ENCODE measurements around the gene CDC14A.

DNA sequence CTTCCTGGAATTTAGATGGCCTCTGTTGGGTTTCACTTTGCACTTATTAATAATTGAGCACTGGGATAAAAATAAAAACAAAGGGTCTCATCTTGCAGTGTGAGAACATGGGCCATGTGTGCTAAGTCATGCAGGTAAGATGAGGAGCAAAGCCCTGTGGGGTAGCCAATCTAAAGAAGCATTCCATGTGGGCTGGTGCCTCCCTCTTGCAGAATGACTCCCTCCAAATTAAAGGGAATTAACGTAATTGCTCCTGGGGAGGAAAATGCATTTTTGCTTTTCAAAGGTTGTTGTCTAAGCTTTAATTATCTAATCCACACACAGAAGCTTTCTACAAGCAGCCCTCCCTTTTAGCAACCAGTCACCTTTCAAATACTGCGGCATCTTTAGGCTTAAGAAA lies 69.8 kb downstream of the CDC14A start:
- TF ChIP-seq, protein P1, sequence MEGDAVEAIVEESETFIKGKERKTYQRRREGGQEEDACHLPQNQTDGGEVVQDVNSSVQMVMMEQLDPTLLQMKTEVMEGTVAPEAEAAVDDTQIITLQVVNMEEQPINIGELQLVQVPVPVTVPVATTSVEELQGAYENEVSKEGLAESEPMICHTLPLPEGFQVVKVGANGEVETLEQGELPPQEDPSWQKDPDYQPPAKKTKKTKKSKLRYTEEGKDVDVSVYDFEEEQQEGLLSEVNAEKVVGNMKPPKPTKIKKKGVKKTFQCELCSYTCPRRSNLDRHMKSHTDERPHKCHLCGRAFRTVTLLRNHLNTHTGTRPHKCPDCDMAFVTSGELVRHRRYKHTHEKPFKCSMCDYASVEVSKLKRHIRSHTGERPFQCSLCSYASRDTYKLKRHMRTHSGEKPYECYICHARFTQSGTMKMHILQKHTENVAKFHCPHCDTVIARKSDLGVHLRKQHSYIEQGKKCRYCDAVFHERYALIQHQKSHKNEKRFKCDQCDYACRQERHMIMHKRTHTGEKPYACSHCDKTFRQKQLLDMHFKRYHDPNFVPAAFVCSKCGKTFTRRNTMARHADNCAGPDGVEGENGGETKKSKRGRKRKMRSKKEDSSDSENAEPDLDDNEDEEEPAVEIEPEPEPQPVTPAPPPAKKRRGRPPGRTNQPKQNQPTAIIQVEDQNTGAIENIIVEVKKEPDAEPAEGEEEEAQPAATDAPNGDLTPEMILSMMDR (IDR thresholded peaks at IDR 0.05; ENCODE audit: low read length): no peak
- TF ChIP-seq EZH2 (IDR thresholded peaks at IDR 0.05; ENCODE audit: borderline replicate concordance, low read length): no peak
